OCI-LY7 (cell line): Measurements from ENCODE around the gene ABCA2. TPM values are rescaled to one million over a fixed set of nuclear protein-coding genes. Genes with fewer than 3 reads are reported as not detected.

ENCODE experiments used
- BruUV-seq: library from RNA; stranded (reverse); fragments of 400-500 nt; replicated peaks from 2 replicates; lab custom pipeline; 2021; lab: Mats Ljungman, UMichigan
- CTCF ChIA-PET: fragments of 300-600 bp; sonication (Branson Sonifier 250); formaldehyde crosslinking; loops from one replicate; lab custom pipeline; 2022; ENCODE audit warnings: antibody characterized with exemption; ENCODE audit not compliant: unreplicated experiment; lab: Charles Lee
- POLR2A ChIA-PET: fragments of 300-600 bp; sonication (Branson Sonifier 250); formaldehyde crosslinking; loops from one replicate; lab custom pipeline; 2022; ENCODE audit warnings: antibody characterized with exemption; lab: Charles Lee
- DNase-seq: peaks from one replicate; pipeline ENCODE4 v3.0.0-alpha.2; 2015; ENCODE audit warnings: low spot score
- H2AFZ ChIP-seq: fragments of 200-600 bp; sonication (generic), shearing (Covaris generic); 2 replicates; pipeline ENCODE4 v1.6.1; 2014; ENCODE audit warnings: mild to moderate bottlenecking, antibody characterized with exemption, low read length, moderate library complexity
- H3K27ac ChIP-seq: fragments of 200-600 bp; sonication (generic); 2 replicates; pipeline ENCODE4 v1.5.1; 2014; ENCODE audit warnings: mixed run types, low read depth, mild to moderate bottlenecking, moderate library complexity, low read length, inconsistent platforms; ENCODE audit not compliant: poor library complexity, severe bottlenecking
- H3K36me3 ChIP-seq: fragments of 200-600 bp; sonication (generic); 2 replicates; pipeline ENCODE4 v1.6.1; 2014; ENCODE audit warnings: mild to moderate bottlenecking, antibody characterized with exemption, low read length, moderate library complexity, mixed read lengths; ENCODE audit not compliant: insufficient read depth
- H3K4me1 ChIP-seq: fragments of 200-600 bp; sonication (generic); 2 replicates; pipeline ENCODE4 v1.5.1; 2014; ENCODE audit warnings: mild to moderate bottlenecking, low read length; ENCODE audit not compliant: insufficient read depth, poor library complexity, severe bottlenecking
- H3K4me2 ChIP-seq: fragments of 200-600 bp; sonication (generic); 2 replicates; pipeline ENCODE4 v1.6.1; 2014; ENCODE audit warnings: mild to moderate bottlenecking, low read length
- H3K4me3 ChIP-seq: fragments of 200-600 bp; sonication (generic); 2 replicates; pipeline ENCODE4 v1.5.1; 2014; ENCODE audit warnings: mild to moderate bottlenecking, low read depth, low read length; ENCODE audit not compliant: poor library complexity, severe bottlenecking
- H3K79me2 ChIP-seq: fragments of 200-600 bp; sonication (generic); 2 replicates; pipeline ENCODE4 v1.6.1; 2016; ENCODE audit warnings: low read depth, mild to moderate bottlenecking, low read length, moderate library complexity, mixed read lengths; ENCODE audit not compliant: insufficient read depth
- H3K9me2 ChIP-seq: fragments of 200-600 bp; sonication (generic); 2 replicates; pipeline ENCODE4 v1.6.1; 2016; ENCODE audit warnings: mild to moderate bottlenecking, low read length, mixed read lengths; ENCODE audit not compliant: insufficient read depth
- H3K9me3 ChIP-seq: fragments of 200-600 bp; sonication (generic); 2 replicates; pipeline ENCODE4 v1.6.1; 2014; ENCODE audit warnings: mild to moderate bottlenecking, mixed run types, low read length, mixed read lengths
- H4K20me1 ChIP-seq: fragments of 200-600 bp; sonication (generic); 2 replicates; pipeline ENCODE4 v1.6.1; 2014; ENCODE audit warnings: mild to moderate bottlenecking, antibody characterized with exemption, low read length, moderate library complexity, mixed read lengths; ENCODE audit not compliant: insufficient read depth
- EZH2phosphoT487 ChIP-seq: fragments of 200-600 bp; sonication (generic); IDR thresholded peaks from 2 replicates; pipeline ENCODE4 v1.6.1; 2018; ENCODE audit warnings: low read depth, borderline replicate concordance, mild to moderate bottlenecking, mixed run types, antibody characterized with exemption, low read length, moderate library complexity, mixed read lengths
- intact Hi-C: fragments of 100-400 bp; cut with micrococcal nuclease; formaldehyde crosslinking; loops from one replicate; pipeline ENCODE4 v1.10.0; 2022; ENCODE audit not compliant: unreplicated experiment
- total RNA-seq, 2 experiments: library from RNA; depleted of rRNA in 1 of 2; stranded (reverse); fragments of >200 nt in 1 of 2; shearing (Covaris generic) in 1 of 2; gene quantifications; 2 replicates each; pipeline ENCODE4 v1.2.3, GENCODE V29; 2014 to 2022
- TF ChIP-seq, protein P1 (sequence below): fragments of 200-600 bp; sonication (generic); conservative IDR thresholded peaks from 2 replicates; pipeline ENCODE4 v1.5.1; 2014; ENCODE audit warnings: mild to moderate bottlenecking, antibody characterized with exemption, low read length, moderate library complexity, mixed read lengths

Gene ABCA2
- total RNA-seq, 2 experiments from 2014 or later, result 4.1 to 10.6 TPM

DNA sequence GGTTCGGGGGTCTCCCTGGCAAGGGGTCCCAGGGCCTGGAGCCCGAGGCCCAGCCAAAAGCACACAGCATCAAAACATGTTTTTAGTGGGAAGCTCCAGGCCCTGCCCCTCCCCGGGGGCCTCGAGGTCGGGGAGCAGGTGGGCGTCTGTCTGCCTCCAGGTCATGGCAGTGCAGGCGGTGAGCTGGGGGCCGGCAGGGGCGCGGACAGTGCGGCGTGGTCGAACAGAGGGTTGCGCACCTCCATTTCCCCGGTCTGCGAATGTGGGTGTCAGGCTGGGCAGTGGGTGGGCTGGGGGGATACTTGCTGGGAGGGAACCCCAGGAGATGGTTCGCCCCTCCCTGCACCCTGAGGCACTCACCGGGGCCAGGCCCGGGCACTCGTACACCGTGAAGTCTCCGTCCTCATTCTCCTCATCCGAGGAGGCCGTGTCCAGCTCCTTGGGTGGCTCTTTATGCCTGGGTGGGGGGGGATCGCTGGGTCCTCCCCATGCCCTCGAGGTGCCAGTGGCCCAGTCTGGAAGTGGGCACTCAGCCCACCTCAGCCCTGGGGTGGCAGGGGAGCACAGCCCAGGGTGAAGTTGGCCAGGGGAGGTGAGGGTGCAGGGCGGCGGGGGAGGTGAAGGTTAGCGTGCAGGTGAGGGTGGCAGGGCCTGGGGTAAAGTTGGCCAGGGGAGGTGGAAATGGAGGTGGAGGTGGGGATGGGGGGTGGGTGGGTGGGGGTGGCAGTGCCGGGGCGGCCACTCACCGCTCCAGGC is 11.8 kb upstream of the ABCA2 start:
- Histone ChIP-seq H3K4me2 (no peak overlapping the region), H3K27ac (no peak overlapping the region), H3K79me2 (no peaks in the 10 kb centered on the region), H2AFZ (no peak overlapping the region), H3K4me1 (peaks cover 7% of the 10 kb centered on the region), H3K36me3 (no peaks in the 10 kb centered on the region), H3K4me3 (no peak overlapping the region), H4K20me1 (no peaks in the 10 kb centered on the region), H3K9me3 (no peaks in the 10 kb centered on the region), H3K9me2 (no peaks in the 10 kb centered on the region)
- CTCF ChIA-PET, result interaction anchor here (0.6 to 0.7 kb wide), 2 partner anchors 10 to 148 kb away, joined by 3 read pairs; no protein-coding TSS in a partner anchor
- POLR2A ChIA-PET, result no interaction called here
- TF ChIP-seq EZH2phosphoT487, result no peak
- TF ChIP-seq, protein P1, sequence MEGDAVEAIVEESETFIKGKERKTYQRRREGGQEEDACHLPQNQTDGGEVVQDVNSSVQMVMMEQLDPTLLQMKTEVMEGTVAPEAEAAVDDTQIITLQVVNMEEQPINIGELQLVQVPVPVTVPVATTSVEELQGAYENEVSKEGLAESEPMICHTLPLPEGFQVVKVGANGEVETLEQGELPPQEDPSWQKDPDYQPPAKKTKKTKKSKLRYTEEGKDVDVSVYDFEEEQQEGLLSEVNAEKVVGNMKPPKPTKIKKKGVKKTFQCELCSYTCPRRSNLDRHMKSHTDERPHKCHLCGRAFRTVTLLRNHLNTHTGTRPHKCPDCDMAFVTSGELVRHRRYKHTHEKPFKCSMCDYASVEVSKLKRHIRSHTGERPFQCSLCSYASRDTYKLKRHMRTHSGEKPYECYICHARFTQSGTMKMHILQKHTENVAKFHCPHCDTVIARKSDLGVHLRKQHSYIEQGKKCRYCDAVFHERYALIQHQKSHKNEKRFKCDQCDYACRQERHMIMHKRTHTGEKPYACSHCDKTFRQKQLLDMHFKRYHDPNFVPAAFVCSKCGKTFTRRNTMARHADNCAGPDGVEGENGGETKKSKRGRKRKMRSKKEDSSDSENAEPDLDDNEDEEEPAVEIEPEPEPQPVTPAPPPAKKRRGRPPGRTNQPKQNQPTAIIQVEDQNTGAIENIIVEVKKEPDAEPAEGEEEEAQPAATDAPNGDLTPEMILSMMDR, result no peak
- intact Hi-C loops, result no loop called here
- BruUV-seq, result no TSS peak
- DNase-seq, result no peak

DNA sequence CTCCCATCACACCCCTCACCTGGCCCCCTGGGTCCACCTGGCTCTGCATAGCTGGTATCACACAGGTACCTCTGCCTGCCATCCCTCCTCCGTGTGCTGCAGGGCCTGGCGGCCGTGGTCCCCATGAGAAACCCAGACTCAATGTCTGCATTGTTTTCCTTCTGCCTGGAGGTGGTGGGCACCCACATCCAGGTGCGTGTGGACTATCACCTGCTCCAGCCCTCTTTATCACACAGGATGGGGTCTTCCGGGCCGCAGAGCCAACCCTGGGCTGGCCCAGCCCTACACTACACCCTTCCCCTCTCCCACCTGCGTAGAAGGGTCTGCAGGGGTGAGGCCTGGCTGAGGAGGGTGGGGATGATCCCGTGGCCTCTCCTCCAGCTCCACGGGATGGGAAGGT is 10.9 kb upstream of the ABCA2 start:
- Histone ChIP-seq H3K27ac (no peak overlapping the region), H4K20me1 (no peaks in the 10 kb centered on the region), H2AFZ (no peak overlapping the region), H3K4me1 (peaks cover 12% of the 10 kb centered on the region), H3K9me3 (no peaks in the 10 kb centered on the region), H3K4me2 (no peak overlapping the region), H3K36me3 (no peaks in the 10 kb centered on the region), H3K9me2 (no peaks in the 10 kb centered on the region), H3K79me2 (no peaks in the 10 kb centered on the region), H3K4me3 (no peak overlapping the region)
- ChIA-PET CTCF (interaction anchor here (0.6 kb wide), 2 partner anchors 17 to 515 kb away, joined by 3 to 4 read pairs; no protein-coding TSS in a partner anchor), POLR2A (no interaction called here)
- TF ChIP-seq, protein P1, result no peak
- no peak for TF ChIP-seq EZH2phosphoT487
- intact Hi-C loops, result no loop called here
- BruUV-seq, result no TSS peak
- DNase-seq, result no peak

DNA sequence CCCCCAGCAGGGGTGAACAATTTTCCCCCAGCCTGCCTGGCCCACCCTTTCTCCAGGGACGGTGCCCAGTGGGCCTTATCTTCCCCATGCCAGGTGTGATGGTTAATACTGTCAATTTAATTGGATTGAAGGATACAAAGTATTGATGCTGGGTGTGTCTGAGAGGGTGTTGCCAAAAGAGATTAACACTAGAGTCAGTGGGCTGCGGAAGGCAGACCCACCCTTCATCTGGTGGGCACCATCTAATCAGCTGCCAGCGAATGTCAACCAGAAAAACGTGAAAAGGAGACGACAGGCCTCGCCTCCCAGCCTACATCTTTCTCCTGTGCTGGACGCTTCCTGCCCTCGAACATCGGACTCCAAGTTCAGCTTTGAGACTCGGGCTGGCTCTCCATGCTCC is 9.4 kb upstream of the ABCA2 start:
- no peak for TF ChIP-seq EZH2phosphoT487
- TF ChIP-seq, protein P1, result no peak
- Histone ChIP-seq H3K79me2 (no peaks in the 10 kb centered on the region), H3K36me3 (no peaks in the 10 kb centered on the region), H3K4me3 (no peak overlapping the region), H2AFZ (no peak overlapping the region), H3K4me2 (no peak overlapping the region), H3K9me2 (no peaks in the 10 kb centered on the region), H4K20me1 (no peaks in the 10 kb centered on the region), H3K27ac (no peak overlapping the region), H3K4me1 (peaks cover 14% of the 10 kb centered on the region), H3K9me3 (no peaks in the 10 kb centered on the region)
- no TSS peak for BruUV-seq
- CTCF ChIA-PET, result interaction anchor here (0.6 kb wide), 1 partner anchor 25 kb away, joined by 3 read pairs; no protein-coding TSS in a partner anchor
- POLR2A ChIA-PET, result interaction anchor here (1.1 kb wide), 1 partner anchor 283 kb away, joined by 4 read pairs; no protein-coding TSS in a partner anchor
- intact Hi-C loops, result no loop called here
- DNase-seq, result no peak
